AG09319 (cell line): ENCODE measurements around the gene SMIM38.

Experiments used
- DNase-seq: peaks from one replicate; pipeline ENCODE4 v3.0.0-alpha.2; 2010; ENCODE audit warnings: low read depth; ENCODE audit errors: extremely low read depth
- TF ChIP-seq, protein P1 (sequence below): IDR thresholded peaks from 2 replicates; pipeline ENCODE4 v1.5.1; 2011; ENCODE audit warnings: low read depth, mild to moderate bottlenecking, inconsistent platforms, low read length, moderate library complexity

SMIM38 gene

DNA sequence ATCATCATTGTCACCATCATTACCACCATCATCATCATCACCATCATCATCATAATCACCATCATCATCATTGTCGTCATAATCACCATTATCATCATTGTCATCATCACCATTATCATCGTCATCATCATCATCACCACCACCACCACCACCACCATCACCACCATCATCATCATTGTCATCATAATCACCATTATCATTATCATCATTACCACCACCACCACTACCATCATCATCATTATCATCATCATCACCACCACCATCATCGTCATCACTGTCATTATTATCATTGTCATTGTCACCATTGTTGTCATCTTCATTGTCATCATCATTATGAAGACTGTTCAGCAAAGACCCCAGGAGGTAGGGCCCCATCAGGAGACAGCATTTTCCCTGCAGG, 33.3 kb downstream of the SMIM38 start:
- TF ChIP-seq, protein P1, sequence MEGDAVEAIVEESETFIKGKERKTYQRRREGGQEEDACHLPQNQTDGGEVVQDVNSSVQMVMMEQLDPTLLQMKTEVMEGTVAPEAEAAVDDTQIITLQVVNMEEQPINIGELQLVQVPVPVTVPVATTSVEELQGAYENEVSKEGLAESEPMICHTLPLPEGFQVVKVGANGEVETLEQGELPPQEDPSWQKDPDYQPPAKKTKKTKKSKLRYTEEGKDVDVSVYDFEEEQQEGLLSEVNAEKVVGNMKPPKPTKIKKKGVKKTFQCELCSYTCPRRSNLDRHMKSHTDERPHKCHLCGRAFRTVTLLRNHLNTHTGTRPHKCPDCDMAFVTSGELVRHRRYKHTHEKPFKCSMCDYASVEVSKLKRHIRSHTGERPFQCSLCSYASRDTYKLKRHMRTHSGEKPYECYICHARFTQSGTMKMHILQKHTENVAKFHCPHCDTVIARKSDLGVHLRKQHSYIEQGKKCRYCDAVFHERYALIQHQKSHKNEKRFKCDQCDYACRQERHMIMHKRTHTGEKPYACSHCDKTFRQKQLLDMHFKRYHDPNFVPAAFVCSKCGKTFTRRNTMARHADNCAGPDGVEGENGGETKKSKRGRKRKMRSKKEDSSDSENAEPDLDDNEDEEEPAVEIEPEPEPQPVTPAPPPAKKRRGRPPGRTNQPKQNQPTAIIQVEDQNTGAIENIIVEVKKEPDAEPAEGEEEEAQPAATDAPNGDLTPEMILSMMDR = no peak
- DNase-seq = no peak

- no peak for DNase-seq
- TF ChIP-seq, protein P1 = no peak
Measured at GRCh38 chr11:69190796-69191536, 35.2 kb downstream of the SMIM38 start.

DNA sequence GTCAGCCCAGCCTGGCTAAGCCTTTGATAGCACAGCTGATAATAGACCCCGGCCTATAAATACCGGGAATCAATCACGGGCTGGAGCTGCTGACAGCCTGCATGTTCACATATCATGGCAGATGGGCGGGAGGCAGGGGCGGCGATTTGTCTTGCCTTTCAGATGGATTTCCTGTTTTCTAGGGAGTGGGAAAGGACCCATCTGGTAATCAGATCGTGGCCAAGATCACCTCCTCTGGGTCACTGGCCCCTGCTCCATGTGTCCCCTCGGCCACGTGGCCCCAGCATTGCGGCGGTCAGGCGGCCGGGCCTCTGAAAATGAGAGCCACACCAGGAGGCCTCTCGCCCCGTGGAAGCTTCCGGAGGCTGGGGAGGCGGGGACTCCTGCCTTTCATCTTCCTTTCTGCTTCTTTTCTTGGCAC, 36.6 kb downstream of the SMIM38 start:
- TF ChIP-seq, protein P1 = no peak
- no peak for DNase-seq

DNA sequence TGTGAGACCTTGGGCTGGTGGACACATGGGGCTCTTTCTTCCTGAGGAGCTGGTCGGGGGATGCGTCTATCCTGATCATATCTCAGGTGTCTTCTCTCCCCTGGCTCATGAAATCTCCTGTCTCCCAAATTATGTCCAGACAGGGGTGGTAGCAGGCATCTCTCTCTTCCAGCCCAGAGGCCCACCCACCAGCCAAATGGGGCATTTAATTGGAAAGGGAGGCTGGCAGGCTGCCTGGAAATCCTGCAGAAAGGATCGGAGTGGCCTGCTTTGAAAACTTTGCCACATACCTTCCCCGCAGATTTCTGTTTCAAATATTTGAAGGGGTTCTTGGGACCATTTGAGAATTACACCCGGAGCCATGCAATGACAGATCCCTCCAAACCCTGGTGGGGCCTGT, 37.4 kb downstream of the SMIM38 start:
- DNase-seq = no peak
- TF ChIP-seq, protein P1 = no peak

DNA sequence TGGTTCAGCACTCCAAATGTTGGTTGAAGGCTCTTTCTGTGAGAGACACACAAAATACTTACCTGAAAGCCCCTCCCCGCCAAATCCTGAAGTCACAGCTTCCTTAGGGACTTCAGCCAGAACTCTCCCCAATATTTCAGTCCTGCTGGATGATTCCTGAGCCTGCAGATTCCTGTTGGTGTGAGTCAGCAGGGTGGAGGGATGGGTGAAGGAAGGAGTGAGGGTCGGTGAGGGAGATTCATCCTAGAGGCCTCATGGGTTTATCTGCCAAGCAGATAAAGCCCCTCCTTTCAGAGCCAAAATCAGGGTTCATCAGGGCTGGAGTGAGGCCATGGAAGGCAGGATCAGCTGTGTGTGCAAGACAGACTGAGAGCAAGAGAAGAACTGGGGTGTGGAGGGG, 37.9 kb downstream of the SMIM38 start:
- TF ChIP-seq, protein P1 = no peak
- DNase-seq = no peak

GRCh38 chr11:69194396-69194795, 38.7 kb downstream of the SMIM38 start:
- no peak for DNase-seq
- TF ChIP-seq, protein P1 = no peak

DNA sequence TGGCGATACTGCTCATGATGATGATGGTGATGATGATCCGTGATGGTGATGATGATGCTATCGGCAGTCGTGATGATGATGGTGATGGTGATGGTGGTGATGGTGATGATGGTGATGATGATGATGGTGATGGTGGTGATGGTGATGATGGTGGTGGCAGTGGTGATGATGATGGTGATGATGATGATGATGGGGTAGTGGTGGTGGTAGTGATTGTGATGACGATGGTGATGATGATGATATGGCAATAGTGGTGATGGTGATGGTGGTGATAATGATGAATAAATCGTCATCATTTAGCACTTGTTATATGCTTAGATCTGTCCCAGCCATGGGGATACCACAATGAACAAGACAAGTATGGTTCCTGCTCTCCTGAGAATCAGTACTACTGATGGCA, 39.2 kb downstream of the SMIM38 start:
- TF ChIP-seq, protein P1 = no peak
- no peak for DNase-seq
